Measurements from ENCODE around the gene PHLDA1.

- TF ChIP-seq POLR2A (IDR thresholded peaks at IDR 0.05) = no peak
- TF ChIP-seq, protein P1, sequence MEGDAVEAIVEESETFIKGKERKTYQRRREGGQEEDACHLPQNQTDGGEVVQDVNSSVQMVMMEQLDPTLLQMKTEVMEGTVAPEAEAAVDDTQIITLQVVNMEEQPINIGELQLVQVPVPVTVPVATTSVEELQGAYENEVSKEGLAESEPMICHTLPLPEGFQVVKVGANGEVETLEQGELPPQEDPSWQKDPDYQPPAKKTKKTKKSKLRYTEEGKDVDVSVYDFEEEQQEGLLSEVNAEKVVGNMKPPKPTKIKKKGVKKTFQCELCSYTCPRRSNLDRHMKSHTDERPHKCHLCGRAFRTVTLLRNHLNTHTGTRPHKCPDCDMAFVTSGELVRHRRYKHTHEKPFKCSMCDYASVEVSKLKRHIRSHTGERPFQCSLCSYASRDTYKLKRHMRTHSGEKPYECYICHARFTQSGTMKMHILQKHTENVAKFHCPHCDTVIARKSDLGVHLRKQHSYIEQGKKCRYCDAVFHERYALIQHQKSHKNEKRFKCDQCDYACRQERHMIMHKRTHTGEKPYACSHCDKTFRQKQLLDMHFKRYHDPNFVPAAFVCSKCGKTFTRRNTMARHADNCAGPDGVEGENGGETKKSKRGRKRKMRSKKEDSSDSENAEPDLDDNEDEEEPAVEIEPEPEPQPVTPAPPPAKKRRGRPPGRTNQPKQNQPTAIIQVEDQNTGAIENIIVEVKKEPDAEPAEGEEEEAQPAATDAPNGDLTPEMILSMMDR (IDR thresholded peaks at IDR 0.05) = no peak
Measured at GRCh38 chr12:76031081-76031413, 529 bp downstream of the PHLDA1 start.

Data from prostate gland (tissue), 2 donors.